ENCODE data around the gene PRRT4.

PRRT4 gene

GRCh38 chr7:128361411-128362379 lies at the start of gene PRRT4:
PRRT4 (minus strand) TSS chr7:128361690.
- DNase-seq, result peak; percentile 35 to 55

DNA sequence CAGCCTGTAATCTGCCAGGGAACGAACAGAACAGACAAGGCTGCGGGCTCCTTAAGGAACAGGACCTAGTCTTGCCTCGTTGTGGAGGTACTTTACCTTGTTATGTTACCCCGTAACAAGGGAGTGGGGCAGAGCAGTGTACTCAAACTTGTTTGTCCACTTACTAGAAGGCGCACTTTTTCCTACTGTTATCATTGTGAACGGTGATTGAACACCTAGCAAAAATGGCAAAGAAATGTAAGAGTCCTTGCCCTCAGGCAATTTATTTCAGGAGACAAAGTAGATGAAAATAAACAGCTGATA lies 48.9 kb upstream of the PRRT4 start:
- no peak for DNase-seq

DNA sequence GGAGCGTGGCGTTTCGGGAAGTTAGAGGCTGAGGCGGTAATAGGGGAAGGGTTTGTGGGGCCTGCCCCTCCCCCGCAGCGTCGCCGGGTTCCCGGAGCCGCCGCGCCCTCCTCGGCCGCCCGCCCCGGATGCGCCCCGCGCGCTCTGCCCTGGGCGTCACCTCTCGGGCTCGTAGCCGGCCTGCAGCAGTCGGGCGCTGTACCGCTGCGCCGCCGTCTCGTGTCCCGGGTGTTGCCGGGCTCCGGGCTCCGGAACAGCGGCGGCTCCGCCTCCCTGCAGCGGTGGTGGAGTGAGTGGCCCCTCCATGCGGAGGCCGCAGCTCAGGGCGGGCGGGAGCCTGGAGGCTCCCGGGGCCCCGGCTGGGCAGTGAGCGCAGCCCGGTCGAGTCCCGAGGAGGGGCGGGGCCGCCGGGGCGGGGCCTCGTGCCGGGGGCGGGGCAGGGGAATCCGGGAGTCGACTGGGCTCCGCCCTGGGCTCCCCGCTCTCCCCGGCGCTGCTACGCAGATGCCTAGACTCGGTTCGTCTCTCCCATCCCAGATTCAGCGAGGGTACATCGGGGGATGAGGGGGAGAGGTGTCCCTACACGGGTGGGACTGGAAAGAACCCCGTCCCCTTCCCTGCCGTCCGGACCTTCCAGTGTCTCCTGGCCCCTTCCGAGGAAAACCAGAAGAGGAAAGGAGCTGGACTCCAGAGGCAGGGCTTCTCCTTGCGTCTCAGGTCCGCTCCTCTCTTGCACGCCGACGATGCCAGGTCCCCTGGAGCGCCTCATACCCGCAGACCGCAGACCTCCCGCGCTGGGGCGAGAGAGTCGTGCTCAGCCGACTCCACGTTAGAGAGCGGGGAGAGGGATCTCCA lies 48.3 kb upstream of the PRRT4 start, which contains the start of gene IMPDH1:
Gene IMPDH1, minus strand, starts transcription at position 387 of the 855 bp plus-strand sequence. Its CDS starts 81 bp downstream, at position 306.
- peak; percentile 81 to 88 for DNase-seq

DNA sequence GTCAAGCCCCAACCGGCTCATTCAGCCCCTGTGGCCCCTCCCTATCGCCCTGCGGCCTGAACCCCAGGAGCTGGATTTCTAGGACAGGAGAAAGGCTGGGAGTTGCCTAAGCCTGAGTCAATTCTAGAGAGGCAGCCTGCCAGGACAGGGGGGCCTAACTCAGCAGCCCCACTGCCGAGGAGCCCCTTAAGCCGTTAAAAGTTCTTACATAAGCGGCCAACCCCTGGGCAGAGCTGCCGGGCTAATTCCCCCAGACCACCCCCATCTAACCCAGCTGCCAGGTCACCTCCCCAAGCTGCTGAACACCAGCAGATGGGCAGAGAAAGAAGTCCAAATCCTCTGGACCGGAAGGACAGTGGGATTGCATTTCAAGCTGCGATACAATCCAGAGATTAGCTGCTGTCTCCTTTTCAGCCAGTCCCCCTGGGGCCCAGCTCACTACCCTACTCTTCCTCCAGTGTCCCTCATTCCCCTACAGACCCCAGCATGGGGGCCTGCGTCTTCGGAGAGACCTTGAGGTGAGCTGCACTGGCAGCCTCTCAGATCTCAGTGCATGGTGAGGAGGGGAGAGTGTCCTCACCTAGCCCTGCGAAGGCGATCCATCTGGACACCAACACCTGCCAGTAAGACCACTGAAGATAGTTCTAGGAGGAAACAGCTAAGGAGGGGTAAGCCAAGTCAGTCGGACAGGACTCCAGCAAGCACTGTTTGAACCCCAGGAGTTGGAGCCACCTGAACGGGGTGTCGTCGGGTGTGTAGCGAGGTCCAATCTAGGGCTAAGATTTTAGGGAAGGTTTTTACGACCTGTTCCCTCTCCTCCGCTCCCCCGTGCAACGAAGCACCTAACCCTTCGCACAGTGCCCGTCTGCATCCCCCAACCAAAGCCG lies 47.5 kb upstream of the PRRT4 start:
- no peak for DNase-seq

GRCh38 chr7:128407751-128408708 lies 46.5 kb upstream of the PRRT4 start:
- DNase-seq, result no peak

DNA sequence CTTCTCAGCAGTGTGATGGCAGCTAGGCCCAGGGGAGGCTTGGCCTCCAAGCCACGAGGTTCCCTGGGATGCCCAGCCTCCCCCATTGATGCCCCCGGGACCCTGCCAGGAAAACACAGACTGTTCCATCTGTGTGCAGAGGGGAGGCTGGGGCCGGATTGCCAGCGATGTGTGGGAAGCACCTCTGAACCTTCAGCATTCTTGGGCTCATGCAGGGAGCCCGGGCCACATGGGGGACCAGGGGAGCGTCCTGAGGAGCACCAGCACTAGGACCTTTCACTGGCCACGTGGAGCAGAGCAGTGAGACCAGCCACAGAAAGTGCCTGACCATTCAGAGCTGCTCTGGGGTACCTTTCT lies 45.7 kb upstream of the PRRT4 start:
- no peak for DNase-seq

GRCh38 chr7:128406314-128407232 lies 45.1 kb upstream of the PRRT4 start:
- DNase-seq, result no peak

- DNase-seq, result peak; percentile 47 to 68
These were observed 44.2 kb upstream of the PRRT4 start for GRCh38 chr7:128405471-128406313.

- no peak for DNase-seq
These were observed 43.5 kb upstream of the PRRT4 start for GRCh38 chr7:128404886-128405470.

DNA sequence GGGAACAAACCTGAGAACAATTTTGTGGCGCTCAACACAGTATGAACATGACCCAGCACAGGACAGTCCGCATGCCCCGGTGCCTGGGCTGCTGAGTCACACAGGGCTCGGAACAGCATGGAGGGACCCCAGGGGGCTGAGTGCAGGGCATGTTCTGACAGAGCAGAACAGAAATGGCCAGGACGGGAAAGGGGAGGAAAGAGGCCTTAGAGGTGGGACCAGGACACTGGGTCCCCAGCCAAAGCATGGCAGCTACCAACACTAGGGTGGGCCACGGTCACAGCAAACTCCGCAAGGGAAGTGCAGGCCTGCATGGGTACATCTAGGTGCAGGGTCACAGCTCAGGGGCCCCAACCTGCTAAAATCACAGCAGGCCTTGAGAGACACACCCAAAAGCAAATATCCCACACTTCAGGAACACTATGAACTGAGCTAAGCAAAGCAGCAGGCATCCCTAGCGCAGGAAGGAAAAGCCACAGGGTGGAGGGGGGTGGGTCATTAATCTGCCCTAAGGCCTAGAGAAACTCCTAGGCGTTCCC lies 42.7 kb upstream of the PRRT4 start:
- DNase-seq, result no peak

- DNase-seq, result no peak
These were observed 42.2 kb upstream of the PRRT4 start for GRCh38 chr7:128403676-128404075.

DNA sequence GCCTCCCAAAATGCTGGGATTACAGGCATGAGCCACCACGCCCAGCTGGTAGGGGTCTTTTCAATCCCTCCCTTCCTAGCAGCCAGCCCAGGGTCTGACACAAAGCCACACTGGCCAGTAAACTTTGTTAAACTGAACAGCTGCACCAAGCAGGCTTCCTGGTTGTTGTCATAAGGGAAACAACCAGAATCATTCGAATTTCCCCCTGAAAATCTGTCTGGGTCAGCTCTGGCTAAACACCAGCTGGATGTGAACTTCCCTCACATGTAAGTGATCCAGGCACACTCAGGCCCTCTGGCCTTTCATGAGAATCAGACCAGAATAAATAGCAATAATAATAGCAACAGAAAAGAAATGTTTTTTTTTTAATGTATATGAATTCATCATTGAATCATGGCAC lies 40.9 kb upstream of the PRRT4 start:
- DNase-seq, result no peak

DNA sequence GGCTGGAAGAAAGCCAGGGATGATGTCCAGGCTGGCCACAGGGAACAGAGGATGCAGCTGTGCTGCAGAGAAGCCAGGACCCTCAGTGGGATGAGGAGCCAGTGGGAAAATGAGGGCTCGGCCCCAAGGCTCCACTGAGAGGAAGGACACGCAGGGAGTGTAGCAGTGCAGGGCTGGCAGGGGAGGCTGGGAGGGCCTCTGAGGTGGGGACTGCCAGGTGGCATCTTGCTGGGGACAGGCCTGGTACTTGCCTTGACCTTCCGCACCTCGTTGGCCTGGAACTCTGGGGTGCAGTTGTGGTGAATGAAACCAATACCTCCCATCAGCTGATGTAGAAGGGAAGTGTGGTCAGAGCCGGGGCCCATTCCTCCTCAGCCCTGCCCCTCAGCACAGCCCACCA lies 39.1 kb upstream of the PRRT4 start:
- DNase-seq, result no peak

DNA sequence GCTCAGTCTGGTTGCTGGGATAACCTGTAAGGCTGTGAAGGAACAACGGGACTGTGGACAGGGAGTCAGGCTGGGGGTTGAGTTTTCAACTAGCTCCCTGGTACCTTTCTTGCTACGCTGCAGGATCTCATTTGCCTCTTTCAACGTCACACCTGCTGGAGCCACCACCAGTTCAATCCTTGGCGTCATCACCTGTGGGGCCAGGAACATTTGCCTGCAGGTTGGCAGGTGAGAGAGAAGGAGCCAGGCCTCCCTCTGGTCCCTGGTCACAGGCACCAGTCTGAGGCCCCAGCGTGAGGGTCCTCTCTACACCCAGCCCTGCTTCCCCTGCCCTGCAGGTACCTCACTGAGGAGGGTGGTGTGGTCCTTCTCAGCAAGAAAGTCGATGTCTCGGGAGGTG lies 38.5 kb upstream of the PRRT4 start:
- no peak for DNase-seq

GRCh38 chr7:128398841-128399135 lies 37.3 kb upstream of the PRRT4 start:
- no peak for DNase-seq

- peak in 1 of 2 donors; percentile 39 for DNase-seq
These were observed 36.7 kb upstream of the PRRT4 start for GRCh38 chr7:128398016-128398840.

GRCh38 chr7:128396357-128396756 lies 34.9 kb upstream of the PRRT4 start:
- no peak for DNase-seq

- no peak for DNase-seq
These were observed 34.3 kb upstream of the PRRT4 start for GRCh38 chr7:128395748-128396147.

Measured in CD4-positive, alpha-beta T cell treated with Interleukin-4 for 1 hour (primary cell).